Measurements from ENCODE around the gene NRGN.

DNA sequence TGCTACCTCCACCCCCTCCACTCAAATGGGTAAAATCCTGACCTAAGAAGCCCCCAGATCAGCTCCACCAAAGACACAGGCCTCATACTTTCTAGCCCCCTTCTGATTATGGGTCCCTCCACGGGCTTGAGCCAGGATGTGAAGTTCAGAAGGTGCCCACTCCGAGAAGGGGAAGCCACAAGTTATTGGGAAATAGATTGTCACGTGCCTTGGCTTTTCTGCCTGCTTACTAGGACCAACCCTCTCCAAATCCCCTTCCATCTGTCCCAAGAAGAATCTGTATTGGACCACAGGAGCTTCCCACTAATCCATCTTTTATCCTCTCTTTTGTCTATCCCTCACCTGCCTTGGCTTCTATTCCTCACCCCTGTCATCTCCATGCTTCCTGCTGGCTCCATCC, 3.0 kb upstream of the NRGN start:
- TF ChIP-seq POLR2A (IDR thresholded peaks at IDR 0.05), result no peak
- TF ChIP-seq, protein P1, sequence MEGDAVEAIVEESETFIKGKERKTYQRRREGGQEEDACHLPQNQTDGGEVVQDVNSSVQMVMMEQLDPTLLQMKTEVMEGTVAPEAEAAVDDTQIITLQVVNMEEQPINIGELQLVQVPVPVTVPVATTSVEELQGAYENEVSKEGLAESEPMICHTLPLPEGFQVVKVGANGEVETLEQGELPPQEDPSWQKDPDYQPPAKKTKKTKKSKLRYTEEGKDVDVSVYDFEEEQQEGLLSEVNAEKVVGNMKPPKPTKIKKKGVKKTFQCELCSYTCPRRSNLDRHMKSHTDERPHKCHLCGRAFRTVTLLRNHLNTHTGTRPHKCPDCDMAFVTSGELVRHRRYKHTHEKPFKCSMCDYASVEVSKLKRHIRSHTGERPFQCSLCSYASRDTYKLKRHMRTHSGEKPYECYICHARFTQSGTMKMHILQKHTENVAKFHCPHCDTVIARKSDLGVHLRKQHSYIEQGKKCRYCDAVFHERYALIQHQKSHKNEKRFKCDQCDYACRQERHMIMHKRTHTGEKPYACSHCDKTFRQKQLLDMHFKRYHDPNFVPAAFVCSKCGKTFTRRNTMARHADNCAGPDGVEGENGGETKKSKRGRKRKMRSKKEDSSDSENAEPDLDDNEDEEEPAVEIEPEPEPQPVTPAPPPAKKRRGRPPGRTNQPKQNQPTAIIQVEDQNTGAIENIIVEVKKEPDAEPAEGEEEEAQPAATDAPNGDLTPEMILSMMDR (IDR thresholded peaks at IDR 0.05), result no peak
